GM12892 (cell line): ENCODE results near the gene ADGRA1.

Experiments used
- POLR2A ChIP-seq: IDR thresholded peaks from 2 replicates; pipeline ENCODE4 v1.6.1; 2011; ENCODE audit warnings: low read depth, low read length, control low read depth
- POLR2AphosphoS5 ChIP-seq: IDR thresholded peaks from 2 replicates; pipeline ENCODE4 v1.6.1; 2011; ENCODE audit warnings: low read depth, low read length, control low read depth
- TAF1 ChIP-seq: IDR thresholded peaks from 2 replicates; pipeline ENCODE4 v1.6.1; 2011; ENCODE audit warnings: low read depth, mild to moderate bottlenecking, control low read depth, low read length, borderline replicate concordance

DNA sequence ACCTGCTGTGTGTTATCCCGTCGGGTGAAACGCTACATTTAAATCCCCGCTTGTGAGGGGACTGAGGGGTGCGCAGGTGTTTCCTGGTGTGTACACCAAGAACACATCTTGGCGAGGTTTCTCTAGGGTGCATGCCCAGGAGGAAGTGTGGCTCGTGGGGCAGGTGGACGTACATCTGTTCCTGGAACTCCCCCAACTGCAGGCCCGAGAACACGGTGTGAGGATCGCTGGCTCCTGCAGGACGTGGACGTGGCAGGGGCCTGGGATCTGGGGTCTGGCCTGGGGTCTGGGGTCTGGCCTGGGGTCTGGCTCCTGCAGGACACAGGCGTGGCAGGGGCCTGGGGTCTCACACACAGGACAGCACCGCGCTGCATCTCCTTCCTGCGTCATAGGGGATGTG lies 82.4 kb downstream of the ADGRA1 start:
- no peak for TF ChIP-seq POLR2A
- TF ChIP-seq TAF1 = no peak
- TF ChIP-seq POLR2AphosphoS5 = no peak
